Activated CD8-positive, alpha-beta T cell treated with anti-CD3 and anti-CD28 coated beads for 36 hours (primary cell): ENCODE measurements around the gene EBLN1. TPM values are rescaled to one million over a fixed set of nuclear protein-coding genes. Genes with fewer than 3 reads are reported as not detected.
"Not testable (repeated sequence)": the region's sequence is repeated elsewhere in the genome, so short reads cannot be mapped to it uniquely, and the experiment has no call there.

Experiments used
- ATAC-seq: fragments of 200-7000 bp; cut with Tn5 transposase; one replicate; pipeline ENCODE4 v1.10.0; 2021; ENCODE audit warnings: mild to moderate bottlenecking, moderate library complexity
- CTCF ChIA-PET: fragments of 350-600 bp; sonication (Branson Sonifier 250); formaldehyde crosslinking; loops from one replicate; lab custom pipeline; 2021; ENCODE audit warnings: antibody characterized with exemption; lab: Charles Lee
- POLR2A ChIA-PET: fragments of 350-600 bp; sonication (Branson Sonifier 250); formaldehyde crosslinking; loops from one replicate; lab custom pipeline; 2021; ENCODE audit warnings: antibody characterized with exemption; lab: Charles Lee
- DNase-seq: peaks from one replicate; pipeline ENCODE4 v3.0.0-alpha.2; 2020
- H3K27ac Mint-ChIP-seq: one replicate; pipeline ENCODE4 v1.8.0; 2021; ENCODE audit warnings: mild to moderate bottlenecking, mixed read lengths
- H3K27me3 Mint-ChIP-seq: one replicate; pipeline ENCODE4 v1.8.0; 2021; ENCODE audit warnings: mixed read lengths
- H3K36me3 Mint-ChIP-seq: one replicate; pipeline ENCODE4 v1.8.0; 2021; ENCODE audit warnings: low read depth, mixed read lengths
- H3K4me1 Mint-ChIP-seq: one replicate; pipeline ENCODE4 v1.8.0; 2021; ENCODE audit warnings: low read depth, mixed read lengths
- H3K4me3 Mint-ChIP-seq: one replicate; pipeline ENCODE4 v1.8.0; 2021; ENCODE audit warnings: mild to moderate bottlenecking, moderate library complexity, mixed read lengths
- H3K9me3 Mint-ChIP-seq: one replicate; pipeline ENCODE4 v1.8.0; 2021; ENCODE audit warnings: mixed read lengths
- CTCF ChIP-seq: fragments of 200-600 bp; IDR thresholded peaks from one replicate; pipeline ENCODE4 v1.8.0; 2022; ENCODE audit warnings: antibody characterized with exemption, mild to moderate bottlenecking
- intact Hi-C: fragments of 100-400 bp; cut with micrococcal nuclease; formaldehyde crosslinking; loops from one replicate; pipeline ENCODE4 v1.10.0; 2022
- total RNA-seq, 2 experiments: library from RNA; stranded (reverse); gene quantifications; one replicate each; pipeline ENCODE4 v1.2.3, GENCODE V29; 2021

The EBLN1 gene
- total RNA-seq, 2 experiments from 2014 or later: not detected

- Mint-ChIP-seq H3K36me3 (peaks cover 3% of the 10 kb centered on the region), H3K27me3 (peaks cover 7% of the 10 kb centered on the region), H3K27ac (no peak overlapping the region), H3K4me3 (no peak overlapping the region), H3K9me3 (no peaks in the 10 kb centered on the region), H3K4me1 (peaks cover 29% of the 10 kb centered on the region)
- ChIA-PET POLR2A (no interaction called here), CTCF (interaction anchor here (1.1 kb wide), 1 partner anchor 123 kb away, joined by 4 read pairs; no protein-coding TSS in a partner anchor)
- no peak for TF ChIP-seq CTCF
- ATAC-seq (no peak), DNase-seq (no peak)
- intact Hi-C loops: loop anchor here (5.0 to 10.0 kb wide), 2 partner anchors 91 to 222 kb away; partner anchors contain the start of genes COMMD3 and DNAJC1
Observed at GRCh38 chr10:22226599-22226998, 8.8 kb upstream of the EBLN1 start.

- Mint-ChIP-seq H3K36me3 (no peaks in the 10 kb centered on the region), H3K27me3 (peaks cover 4% of the 10 kb centered on the region), H3K9me3 (no peaks in the 10 kb centered on the region), H3K4me1 (peaks cover 20% of the 10 kb centered on the region), H3K4me3 (no peak overlapping the region), H3K27ac (no peak overlapping the region)
- DNase-seq (peak; percentile 54), ATAC-seq (peak; percentile 89)
- ChIA-PET POLR2A (no interaction called here), CTCF (interaction anchor here (1.0 kb wide), 1 partner anchor 13 kb away, joined by 3 read pairs; no protein-coding TSS in a partner anchor)
- intact Hi-C loops: loop anchor here (10.0 kb wide), 1 partner anchor 218 kb away; the partner anchor contains the start of gene DNAJC1
- TF ChIP-seq CTCF: no peak
Observed at GRCh38 chr10:22222236-22223190, 4.7 kb upstream of the EBLN1 start.

GRCh38 chr10:22219308-22219707 lies 1.5 kb upstream of the EBLN1 start:
- CTCF ChIA-PET: interaction anchor here (1.0 to 1.5 kb wide), 2 partner anchors 9 to 205 kb away, joined by 3 to 5 read pairs; no protein-coding TSS in a partner anchor
- no peak for ATAC-seq
- TF ChIP-seq CTCF: no peak

DNA sequence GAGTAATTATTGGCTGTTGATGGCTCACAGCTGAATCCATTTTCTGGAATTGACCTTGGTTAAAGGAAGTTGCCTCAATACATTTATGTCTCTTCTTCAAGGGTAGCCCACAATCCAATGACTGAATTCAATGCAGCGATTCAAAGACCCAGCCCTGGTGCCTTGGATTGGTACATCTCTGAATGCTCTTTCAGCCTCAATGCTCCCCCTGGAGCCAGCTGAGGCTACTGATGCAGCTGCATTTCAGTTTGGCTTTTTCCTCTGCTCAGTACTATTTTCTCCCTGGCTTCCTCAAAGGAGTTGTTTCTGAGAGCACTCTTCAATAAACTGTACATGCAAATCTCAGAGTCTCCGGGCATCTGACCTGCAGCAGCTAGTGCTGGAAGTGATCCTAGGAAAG lies 633 bp upstream of the EBLN1 start:
- Mint-ChIP-seq H3K4me3 (no peak overlapping the region), H3K27ac (no peak overlapping the region)

More at GRCh38 chr10:22219308-22219707, 1.5 kb upstream of the EBLN1 start:
- no peak overlapping the region for H3K27ac Mint-ChIP-seq
- H3K36me3 Mint-ChIP-seq: no peaks in the 10 kb centered on the region
- H3K4me3 Mint-ChIP-seq: no peak overlapping the region
- no peak for DNase-seq
- intact Hi-C loops: no loop called here
- no peaks in the 10 kb centered on the region for H3K9me3 Mint-ChIP-seq
- H3K27me3 Mint-ChIP-seq: no peaks in the 10 kb centered on the region
- POLR2A ChIA-PET: interaction anchor here (1.3 kb wide), 1 partner anchor 9 kb away, joined by 6 read pairs; no protein-coding TSS in a partner anchor
- peaks cover 20% of the 10 kb centered on the region for H3K4me1 Mint-ChIP-seq

DNA sequence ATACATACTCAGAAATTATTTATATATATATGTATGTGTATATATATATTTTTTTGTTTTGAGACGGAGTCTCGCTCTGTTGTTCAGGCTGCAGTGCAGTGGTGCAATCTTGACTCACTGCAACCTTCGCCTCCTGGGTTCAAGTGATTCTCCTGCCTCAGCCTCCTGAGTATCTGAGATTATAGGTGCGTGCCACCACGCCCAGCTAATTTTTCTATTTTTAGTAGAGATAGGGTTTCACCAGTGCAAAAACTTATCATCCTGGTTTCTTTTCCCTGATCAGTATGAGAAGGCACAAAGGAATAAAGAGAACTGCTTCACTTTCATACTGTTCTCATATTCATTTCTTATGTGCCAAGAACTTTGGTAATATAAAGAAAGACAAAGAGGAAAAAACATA lies 731 bp downstream of the EBLN1 start:
- H3K9me3 Mint-ChIP-seq, POLR2A ChIA-PET, intact Hi-C loops, H3K36me3 Mint-ChIP-seq, H3K27ac Mint-ChIP-seq, ATAC-seq, CTCF ChIA-PET, H3K27me3 Mint-ChIP-seq, H3K4me1 Mint-ChIP-seq, H3K4me3 Mint-ChIP-seq, DNase-seq: not testable (repeated sequence)

More for the DNA sequence above, 633 bp upstream of the EBLN1 start:
- Mint-ChIP-seq H3K4me1 (peaks cover 20% of the 10 kb centered on the region), H3K36me3 (no peaks in the 10 kb centered on the region), H3K9me3 (no peaks in the 10 kb centered on the region), H3K27me3 (no peaks in the 10 kb centered on the region)
- POLR2A ChIA-PET: no interaction called here
- CTCF ChIA-PET: interaction anchor here (0.6 to 1.5 kb wide), 3 partner anchors 10 to 204 kb away, joined by 3 to 5 read pairs (median 3); no protein-coding TSS in a partner anchor
- no peak for TF ChIP-seq CTCF
- intact Hi-C loops: no loop called here
- DNase-seq: no peak
- ATAC-seq: no peak
